Right lobe of liver (tissue), 6 donors: ENCODE data around the gene HAL. TPM values are rescaled to one million over a fixed set of nuclear protein-coding genes. Genes with fewer than 3 reads are reported as not detected.

ENCODE experiments used
- ATAC-seq, 4 donors: fragments of 200-7000 bp; cut with Tn5 transposase; one replicate each; pipeline ENCODE4 v1.9.1; 2020; ENCODE audit warnings: mild to moderate bottlenecking in 4 of 4, moderate library complexity in 4 of 4
- DNase-seq, 3 donors: peaks; one replicate each; pipeline ENCODE4 v3.0.0-alpha.2; 2020
- H3K27ac ChIP-seq, 3 donors: fragments of 200-600 bp; one replicate each; pipeline ENCODE4 v1.8.0; 2022
- H3K27me3 ChIP-seq, 2 donors: fragments of 200-600 bp; one replicate each; pipeline ENCODE4 v1.8.0; 2022
- H3K36me3 ChIP-seq, 4 donors: fragments of 200-600 bp; sonication (generic) in 1 of 4; one replicate each; pipeline versions ENCODE4 v1.5.1 to v1.8.0; 2017 to 2022; ENCODE audit warnings: control low read depth in 1 of 4
- H3K4me1 ChIP-seq, 4 donors: fragments of 200-600 bp; sonication (generic) in 1 of 4; one replicate each; pipeline versions ENCODE4 v1.5.1 to v1.8.0; 2017 to 2022; ENCODE audit warnings: control low read depth in 1 of 4
- H3K4me3 ChIP-seq, 3 donors: fragments of 200-600 bp; one replicate each; pipeline ENCODE4 v1.8.0; 2022
- H3K9me3 ChIP-seq, 4 donors: fragments of 200-600 bp; sonication (generic) in 1 of 4; one replicate each; pipeline versions ENCODE4 v1.5.1 to v1.8.0; 2017 to 2022; ENCODE audit warnings: control low read depth in 1 of 4
- POLR2A ChIP-seq: fragments of 450-650 bp; IDR thresholded peaks from one replicate; pipeline ENCODE4 v1.6.1; 2017; ENCODE audit warnings: antibody characterized with exemption, mild to moderate bottlenecking
- WGBS: methylation state at CpG from one replicate; pipeline ENCODE4 v1.1.6; 2018; ENCODE audit warnings: low coverage, low lambda C conversion rate; ENCODE audit not compliant: insufficient coverage; ENCODE audit errors: missing lambda C conversion rate; 5-methylcytosine and 5-hydroxymethylcytosine counted together
- intact Hi-C, 2 donors: fragments of 100-400 bp; cut with DNase I; formaldehyde crosslinking; loops; one replicate each; pipeline versions ENCODE4 v1.11.2 to v1.14.1; 2022
- total RNA-seq, 6 experiments: library from RNA; depleted of rRNA in 2 of 6; stranded (reverse); fragments of >200 nt in 2 of 6; fragmentation: NEBNext Ultra II Directional in 3 of 6; extraction: Animal tissue kit (Norgen Biotek cat#: 25700) in 3 of 6; gene quantifications; one replicate each; pipeline versions ENCODE4 v1.1.0 to v1.2.4, GENCODE V29; 2016 to 2023
- TF ChIP-seq, protein P1 (sequence below), 4 donors: fragments of 200-600 bp in 3 of 4; fragments of 450-650 bp in 1 of 4; IDR thresholded peaks; one replicate each; pipeline versions ENCODE4 v1.5.1 to v1.8.0; 2016 to 2022; ENCODE audit warnings: antibody characterized with exemption in 4 of 4, mild to moderate bottlenecking in 2 of 4
- donor health status: DM: no; HTN: yes; CAD: no.
- donor health status: DM: no; HTN: no; CAD: no.
- donor health status: DM: no; HTN: no; CAD: no.
- donor health status: DM: no; HTN: yes; CAD: no.
- donor health status: DM: no; HTN: yes; CAD: no.

The HAL gene
- total RNA-seq, 6 experiments from 2014 or later = 95.8 to 190 (median 174) TPM

DNA sequence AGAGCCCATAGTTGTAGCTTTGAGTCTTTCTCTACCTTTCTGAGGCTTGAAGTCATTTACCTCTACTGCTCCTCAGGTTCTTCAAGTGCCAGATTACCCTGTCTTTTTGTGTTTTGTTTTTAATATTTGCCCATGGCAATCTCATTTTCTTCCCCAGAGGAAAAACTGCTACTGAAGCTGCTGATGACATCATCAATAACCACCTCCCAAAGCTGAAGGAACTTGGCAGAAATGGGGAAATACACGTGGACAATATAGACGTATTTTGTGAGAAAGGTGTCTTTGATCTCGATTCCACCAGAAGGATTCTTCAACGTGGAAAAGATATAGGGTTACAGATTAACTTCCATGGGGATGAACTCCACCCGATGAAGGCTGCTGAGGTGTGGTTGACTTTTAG lies 35.9 kb downstream of the HAL start:
- H3K27ac ChIP-seq = no peak overlapping the region
- peaks cover 0 to 14% (median 0%) of the 10 kb centered on the region in 4 donors for H3K4me1 ChIP-seq
- H3K36me3 ChIP-seq = peaks cover 0 to 33% (median 4%) of the 10 kb centered on the region in 4 donors
- H3K9me3 ChIP-seq = no peaks in the 10 kb centered on the region
- intact Hi-C loops = no loop called here
- no peak overlapping the region for H3K4me3 ChIP-seq
- ATAC-seq (no peak), DNase-seq (no peak)
- 63% methylated on average over 5 of the region's 5 CpGs for WGBS
- H3K27me3 ChIP-seq = no peaks in the 10 kb centered on the region
- no peak for TF ChIP-seq POLR2A
- TF ChIP-seq, protein P1, sequence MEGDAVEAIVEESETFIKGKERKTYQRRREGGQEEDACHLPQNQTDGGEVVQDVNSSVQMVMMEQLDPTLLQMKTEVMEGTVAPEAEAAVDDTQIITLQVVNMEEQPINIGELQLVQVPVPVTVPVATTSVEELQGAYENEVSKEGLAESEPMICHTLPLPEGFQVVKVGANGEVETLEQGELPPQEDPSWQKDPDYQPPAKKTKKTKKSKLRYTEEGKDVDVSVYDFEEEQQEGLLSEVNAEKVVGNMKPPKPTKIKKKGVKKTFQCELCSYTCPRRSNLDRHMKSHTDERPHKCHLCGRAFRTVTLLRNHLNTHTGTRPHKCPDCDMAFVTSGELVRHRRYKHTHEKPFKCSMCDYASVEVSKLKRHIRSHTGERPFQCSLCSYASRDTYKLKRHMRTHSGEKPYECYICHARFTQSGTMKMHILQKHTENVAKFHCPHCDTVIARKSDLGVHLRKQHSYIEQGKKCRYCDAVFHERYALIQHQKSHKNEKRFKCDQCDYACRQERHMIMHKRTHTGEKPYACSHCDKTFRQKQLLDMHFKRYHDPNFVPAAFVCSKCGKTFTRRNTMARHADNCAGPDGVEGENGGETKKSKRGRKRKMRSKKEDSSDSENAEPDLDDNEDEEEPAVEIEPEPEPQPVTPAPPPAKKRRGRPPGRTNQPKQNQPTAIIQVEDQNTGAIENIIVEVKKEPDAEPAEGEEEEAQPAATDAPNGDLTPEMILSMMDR (IDR thresholded peaks at IDR 0.05) = no peak

DNA sequence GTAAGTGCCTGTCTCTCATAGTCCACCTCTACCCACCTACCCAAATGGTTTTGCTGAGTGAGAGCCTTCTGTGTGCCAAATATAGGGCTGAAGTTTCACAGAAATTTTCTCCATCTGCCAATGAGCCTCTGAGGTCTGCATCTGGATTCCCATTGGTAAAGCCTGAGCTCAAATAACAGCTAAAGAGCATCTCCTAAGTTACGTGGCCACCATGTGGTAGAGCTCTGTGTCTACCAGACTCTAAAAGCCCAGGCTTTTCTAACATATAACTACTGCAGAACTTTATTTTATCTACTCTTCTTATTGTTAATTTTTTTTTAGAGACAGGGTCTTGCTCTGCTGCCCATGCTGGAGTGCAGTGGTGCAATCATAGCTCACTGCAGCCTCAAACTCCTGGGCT lies 37.0 kb downstream of the HAL start:
- intact Hi-C loops = no loop called here
- H3K36me3 ChIP-seq = peaks cover 0 to 34% (median 4%) of the 10 kb centered on the region in 4 donors
- H3K4me1 ChIP-seq = peaks cover 0 to 3% (median 0%) of the 10 kb centered on the region in 4 donors
- no peak overlapping the region for H3K4me3 ChIP-seq
- no peak for DNase-seq
- ATAC-seq = peak; percentile 39 to 63 (median 58)
- 56% methylated on average over 1 of the region's 1 CpG for WGBS
- H3K9me3 ChIP-seq = no peaks in the 10 kb centered on the region
- no peak for TF ChIP-seq POLR2A
- TF ChIP-seq, protein P1 (IDR thresholded peaks at IDR 0.05) = peak in 2 of 4 donors; percentile 15 to 21
- no peak overlapping the region for H3K27ac ChIP-seq
- no peaks in the 10 kb centered on the region for H3K27me3 ChIP-seq

DNA sequence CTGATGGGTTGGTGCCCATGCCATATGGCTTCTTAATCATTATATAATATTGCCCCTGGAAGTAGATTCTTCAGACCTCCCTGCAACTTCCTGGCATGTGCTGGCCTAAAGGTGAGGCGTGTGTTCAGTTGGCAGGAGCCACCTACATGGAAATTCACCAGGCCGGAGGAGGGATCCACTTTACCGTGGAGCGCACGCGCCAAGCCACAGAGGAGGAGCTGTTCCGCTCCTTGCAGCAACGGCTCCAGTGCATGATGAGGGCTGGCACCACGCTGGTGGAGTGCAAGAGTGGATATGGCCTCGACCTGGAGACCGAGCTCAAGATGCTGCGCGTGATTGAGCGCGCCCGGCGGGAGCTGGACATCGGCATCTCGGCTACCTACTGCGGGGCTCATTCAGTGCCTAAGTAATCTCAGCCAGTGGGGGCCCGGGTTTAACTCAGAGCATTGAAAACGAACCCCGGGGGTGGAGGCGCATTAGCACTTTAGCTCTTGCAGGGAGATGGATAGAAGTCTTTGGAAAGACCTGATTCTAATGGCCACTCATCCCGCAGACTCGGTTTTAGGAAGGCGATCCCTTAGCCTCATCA lies 39.5 kb downstream of the HAL start:
- WGBS = 86% methylated on average over 11 of the region's 27 CpGs
- no peak for TF ChIP-seq POLR2A
- TF ChIP-seq, protein P1 (IDR thresholded peaks at IDR 0.05) = no peak
- DNase-seq (no peak), ATAC-seq (peak in 2 of 4 donors; percentile 9 to 25)
- Histone ChIP-seq H3K4me3 (no peak overlapping the region), H3K36me3 (peaks cover 0 to 27% (median 2%) of the 10 kb centered on the region in 4 donors), H3K4me1 (no peaks in the 10 kb centered on the region), H3K9me3 (no peaks in the 10 kb centered on the region), H3K27ac (no peak overlapping the region), H3K27me3 (no peaks in the 10 kb centered on the region)
- intact Hi-C loops = no loop called here

DNA sequence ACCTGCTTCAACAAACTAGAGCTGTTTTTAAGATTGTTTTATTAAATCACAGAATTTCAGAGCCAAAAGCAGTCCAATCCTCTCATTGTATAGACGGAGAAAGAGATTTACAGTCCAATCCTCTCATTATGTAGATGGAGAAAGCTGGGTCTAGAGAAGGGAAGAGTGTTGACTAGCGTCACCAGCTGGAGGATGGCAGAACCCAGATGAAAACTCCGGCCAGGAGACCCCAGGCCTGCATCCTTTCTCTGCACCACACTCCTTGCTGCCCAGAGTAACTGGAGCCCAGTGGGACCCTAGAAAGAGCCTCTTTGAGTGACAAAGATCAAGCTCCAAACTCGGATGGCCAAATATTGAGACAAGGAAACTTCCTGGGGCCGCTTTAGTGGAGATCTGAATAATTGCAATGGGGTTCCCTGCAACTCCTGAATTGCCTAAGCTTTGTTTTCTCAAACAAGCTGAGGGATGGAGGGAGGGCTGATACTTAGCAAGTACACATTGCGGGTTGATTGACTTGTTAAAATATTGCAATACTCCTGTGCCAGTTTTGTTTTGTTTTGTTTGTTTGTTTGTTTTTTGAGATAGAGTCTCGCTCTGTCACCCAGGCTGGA lies 40.5 kb downstream of the HAL start:
- TF ChIP-seq, protein P1 (IDR thresholded peaks at IDR 0.05) = no peak
- no peak for TF ChIP-seq POLR2A
- H3K27me3 ChIP-seq = no peaks in the 10 kb centered on the region
- no peaks in the 10 kb centered on the region for H3K9me3 ChIP-seq
- H3K27ac ChIP-seq = no peak overlapping the region
- no peak for ATAC-seq
- peaks cover 0 to 27% (median 2%) of the 10 kb centered on the region in 4 donors for H3K36me3 ChIP-seq
- WGBS = 98% methylated on average over 4 of the region's 7 CpGs
- intact Hi-C loops = no loop called here
- H3K4me3 ChIP-seq = no peak overlapping the region
- no peak for DNase-seq
- H3K4me1 ChIP-seq = no peaks in the 10 kb centered on the region
